Gastroesophageal sphincter (tissue), 3 donors: ENCODE data around the gene WBP1L.
A peak's percentile ranks its signal among the peaks of the same experiment; 100 is the strongest.

Source experiments
- CTCF ChIP-seq, 4 experiments: fragments of 200-600 bp in 2 of 4; fragments of 450-650 bp in 2 of 4; sonication (generic) in 1 of 4; IDR thresholded peaks; one replicate each; pipeline ENCODE4 v1.5.1; 2017 to 2019; ENCODE audit warnings: antibody characterized with exemption in 4 of 4, mild to moderate bottlenecking in 2 of 4, moderate library complexity in 2 of 4
- EP300 ChIP-seq: sonication (generic); formaldehyde crosslinking; IDR thresholded peaks from one replicate; pipeline ENCODE4 v1.6.1; 2017; ENCODE audit warnings: antibody characterized with exemption, mild to moderate bottlenecking
- POLR2A ChIP-seq, 2 donors: fragments of 450-650 bp; IDR thresholded peaks; one replicate each; pipeline ENCODE4 v1.6.1; 2017; ENCODE audit warnings: antibody characterized with exemption in 2 of 2, mild to moderate bottlenecking in 2 of 2, moderate library complexity in 1 of 2
- POLR2AphosphoS5 ChIP-seq: sonication (generic); formaldehyde crosslinking; IDR thresholded peaks from one replicate; pipeline ENCODE4 v1.6.1; 2017; ENCODE audit warnings: antibody characterized with exemption

- no peak for TF ChIP-seq POLR2A (IDR thresholded peaks at IDR 0.05)
- TF ChIP-seq CTCF (IDR thresholded peaks at IDR 0.05): peak in 1 of 4 experiments; percentile 29
- TF ChIP-seq POLR2AphosphoS5: peak; percentile 76
- no peak for TF ChIP-seq EP300
Measured at GRCh38 chr10:102779680-102780526, 36.2 kb downstream of the WBP1L start.
